Measurements from ENCODE around the gene MRAS. TPM values are rescaled to one million over a fixed set of nuclear protein-coding genes. Genes with fewer than 3 reads are reported as not detected.

Gene MRAS
- total RNA-seq, 4 donors from 2014 or later = 31.8 to 58.1 (median 51.8) TPM

GRCh38 chr3:138355071-138355470 lies 6.7 kb downstream of the MRAS start:
- TF ChIP-seq CTCF (IDR thresholded peaks at IDR 0.05) (no peak), POLR2A (IDR thresholded peaks at IDR 0.05) (no peak), POLR2AphosphoS5 (IDR thresholded peaks at IDR 0.05) (no peak), EP300 (IDR thresholded peaks at IDR 0.05) (no peak)
- WGBS, 2 donors (ENCODE audit: low coverage in 1 of 2) = 86 to 100% methylated on average over 1 to 3 of the region's 3 CpGs
- no peak for ATAC-seq
- Histone ChIP-seq H3K9me3 (no peaks in the 10 kb centered on the region), H3K27ac (no peak overlapping the region), H3K4me1 (peaks cover 0 to 56% (median 14%) of the 10 kb centered on the region in 3 donors), H3K4me3 (no peak overlapping the region), H3K36me3 (peaks cover 0 to 19% of the 10 kb centered on the region in 2 donors), H3K27me3 (no peaks in the 10 kb centered on the region)

GRCh38 chr3:138356730-138357405 lies 8.5 kb downstream of the MRAS start:
- 51 to 91% methylated on average over 4 of the region's 7 CpGs for WGBS, 2 donors (ENCODE audit: low coverage in 1 of 2)
- Histone ChIP-seq H3K27me3 (no peaks in the 10 kb centered on the region), H3K9me3 (no peaks in the 10 kb centered on the region), H3K4me1 (peaks cover 0 to 47% (median 11%) of the 10 kb centered on the region in 3 donors), H3K36me3 (peaks cover 0 to 19% of the 10 kb centered on the region in 2 donors), H3K27ac (peak overlapping the region in 2 of 4 donors; percentile 33 to 37), H3K4me3 (no peak overlapping the region)
- TF ChIP-seq CTCF (IDR thresholded peaks at IDR 0.05) = no peak
- TF ChIP-seq POLR2A (IDR thresholded peaks at IDR 0.05) = no peak
- no peak for TF ChIP-seq POLR2AphosphoS5 (IDR thresholded peaks at IDR 0.05)
- TF ChIP-seq EP300 (IDR thresholded peaks at IDR 0.05) = no peak
- peak; percentile 32 for ATAC-seq

GRCh38 chr3:138359148-138359918 lies 11.0 kb downstream of the MRAS start:
- no peaks in the 10 kb centered on the region for H3K9me3 ChIP-seq
- H3K27ac ChIP-seq = peak overlapping the region in 3 of 4 donors; percentile 58 to 64 (median 64)
- H3K27me3 ChIP-seq = no peaks in the 10 kb centered on the region
- H3K36me3 ChIP-seq = peaks cover 0 to 19% of the 10 kb centered on the region in 2 donors
- 30 to 49% methylated on average over 4 to 6 of the region's 7 CpGs for WGBS, 2 donors (ENCODE audit: low coverage in 1 of 2)
- no peak overlapping the region for H3K4me3 ChIP-seq
- peaks cover 0 to 47% (median 11%) of the 10 kb centered on the region in 3 donors for H3K4me1 ChIP-seq
- TF ChIP-seq POLR2AphosphoS5 (IDR thresholded peaks at IDR 0.05) (no peak), EP300 (IDR thresholded peaks at IDR 0.05) (no peak), POLR2A (IDR thresholded peaks at IDR 0.05) (no peak), CTCF (IDR thresholded peaks at IDR 0.05) (no peak)
- ATAC-seq = peak; percentile 14

- Histone ChIP-seq H3K9me3 (no peaks in the 10 kb centered on the region), H3K27me3 (no peaks in the 10 kb centered on the region), H3K36me3 (peaks cover 0 to 12% of the 10 kb centered on the region in 2 donors), H3K4me1 (peaks cover 0 to 55% (median 11%) of the 10 kb centered on the region in 3 donors), H3K4me3 (no peak overlapping the region), H3K27ac (peak overlapping the region in 2 of 4 donors; percentile 58 to 64)
- TF ChIP-seq CTCF (IDR thresholded peaks at IDR 0.05) (no peak), POLR2AphosphoS5 (IDR thresholded peaks at IDR 0.05) (no peak), EP300 (IDR thresholded peaks at IDR 0.05) (no peak), POLR2A (IDR thresholded peaks at IDR 0.05) (no peak)
- no peak for ATAC-seq
- WGBS, 2 donors (ENCODE audit: low coverage in 1 of 2) = 92 to 100% methylated on average over 6 to 7 of the region's 15 CpGs
These were observed 11.8 kb downstream of the MRAS start for GRCh38 chr3:138359919-138360868.

Measured in gastroesophageal sphincter (tissue), 4 donors.